ENCODE measurements around the gene CRISPLD2. TPM values are rescaled to one million over a fixed set of nuclear protein-coding genes. Genes with fewer than 3 reads are reported as not detected.

CRISPLD2 gene
- total RNA-seq, 1 donor from 2014 or later, result 11.8 TPM

DNA sequence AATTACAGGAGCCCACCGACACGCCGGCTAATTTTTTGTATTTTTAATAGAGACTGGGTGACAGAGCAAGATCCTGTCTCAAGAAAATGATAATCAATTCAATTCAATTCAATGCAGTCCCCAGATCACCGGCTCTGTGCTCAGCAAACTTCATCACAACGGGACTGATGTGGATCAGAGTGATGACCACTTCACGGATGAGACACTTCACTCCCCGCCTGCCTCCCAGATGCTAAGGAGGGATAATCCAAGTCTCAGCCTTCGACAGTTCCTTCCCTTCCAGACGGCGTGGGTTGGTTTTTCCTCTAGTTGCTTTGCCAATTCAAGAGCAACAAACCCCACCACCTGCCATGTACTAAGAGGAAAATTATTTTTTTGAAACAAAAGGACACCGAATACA is 97.7 kb downstream of the CRISPLD2 start:
- no peak for DNase-seq

DNA sequence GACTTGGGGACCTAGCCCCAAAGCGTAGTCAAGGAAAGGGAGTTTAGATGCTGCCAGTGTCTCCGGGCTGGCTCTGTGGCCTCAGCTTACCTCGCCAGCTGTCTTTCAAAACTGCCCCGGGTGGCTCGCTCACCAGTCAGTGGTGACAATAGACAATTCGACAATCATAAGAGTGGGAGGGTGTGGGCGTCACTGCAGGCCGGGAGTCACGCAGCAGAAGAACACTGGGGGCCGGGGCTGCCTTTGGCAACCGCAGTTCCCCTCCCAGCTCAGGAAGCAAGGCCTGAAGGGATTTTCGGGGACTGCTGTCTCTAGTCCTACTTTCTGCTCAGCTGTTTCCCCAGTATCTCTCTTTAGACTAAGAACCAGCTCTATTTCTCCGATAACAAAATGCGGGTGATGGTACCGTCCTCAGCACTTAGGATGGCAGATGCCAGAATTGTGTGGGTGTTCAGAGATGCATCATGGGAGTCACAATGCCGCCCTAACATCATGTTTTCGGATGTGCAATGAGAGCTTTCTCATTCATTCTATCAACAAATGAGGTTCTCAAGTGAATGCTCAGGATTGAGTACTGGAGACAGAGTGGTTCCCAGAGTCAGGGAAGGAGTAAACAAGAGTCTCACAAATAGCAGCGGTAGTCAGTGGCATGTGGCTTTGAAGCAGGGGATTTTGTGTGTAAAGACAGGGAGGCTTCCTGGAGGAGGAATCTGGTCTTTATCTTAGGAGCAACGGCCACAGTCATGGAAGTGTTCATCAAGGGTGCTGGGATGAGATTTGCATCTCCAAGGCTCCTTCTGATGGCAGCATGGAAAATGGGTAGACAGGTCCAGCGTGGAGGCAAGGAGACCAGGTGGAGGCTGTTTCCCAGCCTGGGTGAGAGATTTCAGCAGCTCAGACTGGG is 98.5 kb downstream of the CRISPLD2 start:
- no peak for DNase-seq

DNA sequence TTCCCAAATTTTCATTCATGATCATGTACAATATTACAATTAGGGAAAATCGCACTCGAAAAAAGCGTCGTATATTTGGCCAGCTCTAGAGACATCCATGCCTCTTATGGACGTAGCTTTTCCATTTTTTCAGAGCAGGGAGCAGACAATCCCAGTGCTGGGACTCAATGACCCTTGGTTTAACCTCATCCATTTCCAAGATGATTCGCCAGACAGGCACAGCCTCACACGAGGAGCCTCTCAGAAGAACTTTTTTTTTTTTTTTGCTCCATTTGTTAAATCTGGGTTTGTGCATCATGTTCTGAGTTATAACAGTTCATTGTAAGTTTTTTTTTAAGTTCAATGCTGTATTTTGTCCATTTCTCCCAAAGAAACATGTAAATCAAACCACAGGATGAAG is 99.5 kb downstream of the CRISPLD2 start:
- DNase-seq, result no peak

DNA sequence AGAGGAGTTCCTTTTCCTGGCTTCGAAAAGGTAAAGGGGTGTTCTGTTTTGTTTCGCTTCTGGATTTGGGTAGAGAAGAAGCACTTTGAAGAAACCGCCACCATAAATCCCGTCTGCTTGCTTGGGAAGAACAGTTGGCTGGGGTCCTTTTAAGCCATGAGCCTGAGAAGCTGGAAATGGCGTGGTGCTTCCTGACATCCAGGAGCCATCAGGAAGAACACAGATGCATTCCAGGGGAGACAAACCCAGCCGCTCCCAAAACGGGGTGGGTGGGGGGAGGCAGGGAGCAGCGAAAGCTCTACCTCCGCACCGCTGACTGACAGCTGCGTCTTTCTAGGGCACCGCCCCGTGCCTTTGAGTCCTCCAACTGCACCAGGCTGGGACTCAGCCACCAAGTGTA is 99.9 kb downstream of the CRISPLD2 start:
- no peak for DNase-seq

DNA sequence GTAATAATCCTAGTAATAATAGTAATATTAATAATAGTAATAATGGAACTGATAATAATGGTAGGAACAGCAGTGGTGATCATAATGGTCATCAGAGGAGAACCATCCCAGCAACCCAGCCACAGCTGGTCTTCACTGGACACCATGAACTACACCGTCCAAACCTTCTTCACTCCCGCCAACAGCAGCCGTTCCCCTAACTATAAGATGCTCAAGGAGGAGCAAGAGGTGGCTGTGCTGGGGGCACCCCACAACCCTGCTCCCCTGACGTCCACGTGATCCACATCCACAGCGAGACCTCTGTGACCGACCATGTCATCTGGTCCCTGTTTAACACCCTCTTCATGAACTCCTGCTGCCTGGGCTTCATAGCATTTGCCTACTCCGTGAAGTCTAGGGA is 100.5 kb downstream of the CRISPLD2 start:
- DNase-seq, result no peak

DNA sequence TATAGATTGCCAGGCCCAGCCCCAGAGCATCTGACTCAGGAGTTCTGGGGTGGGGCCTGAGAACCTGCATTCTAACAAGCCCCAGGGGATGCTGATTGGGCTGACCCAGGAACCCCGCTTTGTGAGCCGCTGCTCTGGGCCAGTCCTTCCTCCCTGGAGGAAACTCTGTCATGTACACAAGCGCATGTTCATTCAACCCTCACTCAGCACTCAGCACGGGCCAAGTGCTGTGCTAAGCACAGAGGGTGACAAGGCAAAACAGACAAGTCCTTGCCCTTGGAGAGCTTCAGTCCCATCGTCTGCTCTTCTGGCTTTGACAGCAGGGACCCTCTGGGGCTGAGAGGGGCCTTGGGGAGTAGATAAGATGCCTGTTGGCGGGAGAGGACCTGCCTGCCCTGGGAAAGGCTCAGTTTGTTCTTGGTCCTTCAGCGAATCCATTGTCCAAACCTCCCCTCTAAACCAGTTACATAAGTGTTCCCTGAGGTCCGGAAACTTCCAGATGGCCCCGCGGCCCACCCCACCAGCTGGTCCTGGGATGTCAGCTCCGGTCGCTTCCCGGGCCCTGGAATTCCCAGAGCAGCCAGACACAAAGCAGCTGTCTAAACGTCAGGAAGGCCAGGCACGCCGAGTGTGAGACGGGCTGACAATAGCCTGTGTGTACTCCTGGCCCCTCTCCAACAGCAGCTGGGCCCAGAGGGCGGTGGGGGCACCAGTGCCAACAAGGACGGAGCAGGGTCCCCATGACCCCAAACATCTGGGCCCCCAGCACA is 102.8 kb downstream of the CRISPLD2 start:
- peak; percentile 53 for DNase-seq

DNA sequence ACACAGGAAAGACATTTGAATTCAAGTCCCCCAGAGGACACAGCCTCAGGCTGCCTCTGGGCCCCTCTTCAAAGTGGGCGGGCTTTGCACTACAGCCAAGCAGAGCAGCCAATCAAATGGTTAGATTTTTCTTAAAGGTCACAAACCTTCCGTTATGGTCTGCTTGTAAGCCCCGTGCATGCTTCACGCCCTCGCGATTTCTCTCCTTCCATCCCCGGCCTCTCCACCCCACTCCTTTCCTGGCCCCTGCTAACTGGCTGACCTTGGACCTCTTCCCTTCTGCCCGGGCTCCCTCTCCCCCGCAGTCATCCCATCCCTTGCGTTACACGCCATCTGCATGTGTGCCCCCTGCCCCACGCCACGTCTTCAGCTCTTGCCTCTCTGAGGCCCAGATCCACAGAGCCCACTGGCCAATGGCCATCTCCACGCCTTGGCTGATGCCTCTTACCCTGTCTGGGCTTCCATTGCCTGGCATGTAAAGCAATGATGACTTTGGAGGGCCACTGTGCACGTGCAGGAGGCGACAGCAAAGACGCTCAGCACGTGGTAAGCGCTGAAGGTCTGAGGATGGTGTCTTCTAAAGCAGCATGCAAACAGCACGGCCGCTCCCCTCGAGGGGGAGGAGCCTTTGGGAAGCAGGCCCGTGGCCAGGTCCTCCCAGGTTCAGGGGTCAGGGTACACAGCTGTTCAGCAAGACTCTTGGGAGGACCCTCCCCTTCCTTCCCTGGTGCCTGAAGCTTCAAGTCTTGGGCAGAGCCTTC is 104.7 kb downstream of the CRISPLD2 start:
- peak; percentile 36 for DNase-seq

DNA sequence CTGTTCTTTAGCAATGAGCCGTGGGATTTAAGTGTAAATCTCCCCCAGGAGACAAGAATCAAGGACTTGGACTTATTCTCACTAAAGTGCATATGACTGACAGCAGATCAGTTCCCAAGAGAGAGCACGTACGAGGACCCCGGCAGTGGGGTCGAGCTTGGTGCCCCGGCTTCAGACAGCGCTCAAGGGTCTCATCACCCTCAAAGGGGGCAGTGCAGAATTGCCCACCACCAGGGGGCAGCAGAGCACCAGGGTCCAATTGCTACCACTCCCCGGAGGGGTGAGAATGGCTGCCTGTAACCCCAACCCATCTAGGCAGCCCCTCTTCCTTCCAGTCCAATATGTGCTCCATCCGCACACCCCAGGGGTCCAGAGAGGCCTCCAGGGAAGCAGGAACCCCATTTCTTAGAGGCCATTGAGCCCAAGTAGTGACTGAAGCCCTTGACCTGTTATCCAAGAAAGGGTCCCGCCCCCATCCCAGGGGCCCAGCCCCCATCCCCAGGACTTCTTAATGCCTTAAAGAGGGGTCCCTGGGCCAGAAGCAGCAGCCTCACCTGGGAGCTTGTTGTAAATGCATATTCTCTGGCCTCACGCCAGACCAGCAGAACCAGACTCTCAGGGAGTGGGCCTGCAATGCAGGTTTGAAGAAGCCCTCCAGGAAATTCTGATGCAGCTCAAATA is 105.4 kb downstream of the CRISPLD2 start:
- no peak for DNase-seq

DNA sequence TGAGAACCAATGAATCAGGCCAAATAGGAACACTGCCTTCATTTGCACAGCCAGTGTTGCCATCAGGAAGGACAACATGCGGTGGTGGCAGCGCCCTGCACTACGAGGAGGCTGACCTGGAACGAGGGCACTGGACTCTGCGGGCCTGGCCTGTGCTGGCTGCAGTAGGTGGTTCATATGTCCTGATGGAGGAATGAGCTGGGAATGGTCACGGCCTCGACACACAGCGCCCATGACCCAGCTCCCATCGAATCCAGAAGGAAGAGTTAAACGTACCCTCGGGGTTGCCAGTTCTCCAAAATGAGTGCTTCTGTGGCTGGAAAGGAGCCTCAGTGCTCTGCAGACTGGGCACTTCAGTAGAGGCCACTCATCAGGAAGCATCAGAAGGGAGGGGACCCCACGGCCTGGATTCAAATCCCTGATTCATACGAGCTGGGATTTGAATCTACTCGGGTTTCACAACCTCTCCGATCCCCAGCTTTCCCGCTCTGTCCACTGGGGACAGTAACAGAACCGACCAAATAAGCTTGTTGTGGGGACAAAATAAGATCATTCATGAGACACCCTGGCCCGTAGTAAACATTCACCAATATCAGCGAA is 106.1 kb downstream of the CRISPLD2 start:
- no peak for DNase-seq

DNA sequence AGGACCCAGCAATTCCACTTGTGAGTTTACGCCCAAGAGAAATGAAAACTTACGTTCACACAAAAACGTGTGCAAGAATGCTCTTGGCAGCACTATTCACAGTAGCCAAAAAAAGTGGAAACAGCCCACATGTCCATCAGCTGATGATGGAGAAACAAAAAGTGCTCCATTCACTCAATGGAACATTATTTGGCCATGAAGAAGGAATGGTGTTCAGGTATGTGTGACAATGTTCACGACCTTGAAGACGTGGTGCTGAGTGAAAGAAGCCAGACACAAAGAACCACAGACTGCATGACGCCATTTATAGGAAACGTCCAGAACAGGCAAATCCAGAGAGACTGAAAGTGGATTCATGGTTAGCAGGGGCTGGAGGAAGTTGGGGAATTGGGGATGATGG is 106.7 kb downstream of the CRISPLD2 start:
- no peak for DNase-seq

DNA sequence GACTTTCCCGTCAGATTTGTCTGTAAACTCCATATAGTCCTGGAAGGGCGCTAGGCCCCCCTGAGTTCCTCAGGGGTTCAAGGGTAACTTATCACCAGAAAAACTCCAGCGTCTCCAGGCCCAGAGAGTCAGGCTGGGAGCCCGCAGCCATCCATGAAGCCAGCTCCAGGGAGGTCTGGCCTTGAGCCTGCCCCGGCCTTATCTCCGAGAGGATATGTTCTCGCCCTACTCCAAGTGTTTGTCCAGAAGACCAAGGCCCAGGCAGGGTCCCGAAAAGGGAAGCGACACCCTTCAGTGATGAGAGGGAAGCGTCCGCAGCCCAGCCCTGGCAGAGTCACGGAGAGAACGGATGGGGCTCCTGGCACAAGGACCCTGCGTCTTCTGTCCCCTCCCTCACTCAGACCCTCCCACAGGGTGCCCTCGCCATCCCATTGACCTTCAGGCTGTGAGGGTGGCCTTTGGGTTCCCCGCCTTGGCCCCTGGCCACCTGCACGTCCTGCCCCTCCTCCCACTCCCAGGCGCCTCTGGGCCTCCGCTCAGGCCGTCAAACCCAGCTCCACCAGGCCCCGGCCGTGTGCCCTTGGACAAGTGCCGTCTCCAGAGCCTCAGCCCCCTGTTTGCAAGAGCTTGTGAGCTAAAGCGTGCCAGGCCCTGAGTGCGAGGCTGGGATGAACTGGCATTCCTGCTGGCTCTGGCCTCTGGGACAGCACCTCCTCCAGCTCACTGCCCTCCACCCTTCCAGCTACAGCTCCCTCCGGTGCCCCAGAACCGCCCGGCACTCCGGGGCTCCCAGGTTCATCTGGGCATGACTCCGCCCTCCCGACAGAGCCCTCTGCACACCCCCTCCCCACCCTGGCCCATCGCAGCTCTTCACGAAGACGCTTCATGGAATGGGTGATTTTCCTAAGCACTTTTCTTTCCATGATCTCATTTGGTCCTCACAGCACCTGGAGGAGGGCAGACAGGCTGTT is 108.1 kb downstream of the CRISPLD2 start:
- no peak for DNase-seq

DNA sequence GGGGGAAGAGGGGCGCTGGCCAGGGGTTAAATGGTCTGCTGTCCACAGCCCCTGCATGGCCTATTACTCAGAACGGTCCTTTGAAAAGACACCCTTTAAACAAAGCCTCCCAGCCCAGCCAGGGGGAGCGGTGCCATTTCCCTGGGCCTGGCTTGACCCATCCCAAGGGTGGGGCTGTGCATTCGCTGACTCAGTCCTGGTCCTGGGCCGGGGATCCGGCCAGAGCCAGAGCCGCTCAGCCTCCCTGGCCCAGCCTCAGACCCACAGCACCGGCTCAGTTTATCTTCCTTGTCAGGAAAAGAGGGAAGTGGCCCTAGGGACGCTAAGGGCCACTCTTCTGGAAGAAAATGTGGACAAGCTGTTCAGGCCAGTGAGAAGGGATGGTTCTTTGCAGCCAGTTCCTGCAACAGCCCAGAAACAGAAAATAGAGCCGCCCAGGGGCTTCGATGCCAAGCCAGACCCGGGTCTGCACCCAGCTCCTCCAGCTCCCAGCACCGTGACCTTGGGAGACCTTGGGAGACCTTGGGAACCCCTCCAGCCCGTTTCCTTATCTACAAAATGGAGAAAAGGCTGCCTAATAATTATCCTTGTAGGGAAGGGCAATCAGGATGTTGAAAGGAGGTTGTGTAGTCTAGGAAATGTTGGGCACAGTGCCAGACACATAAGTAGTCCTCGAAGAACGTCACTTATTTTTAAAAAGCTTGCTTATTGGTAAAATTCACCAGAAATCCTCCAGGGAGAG is 109.1 kb downstream of the CRISPLD2 start:
- DNase-seq, result no peak

DNA sequence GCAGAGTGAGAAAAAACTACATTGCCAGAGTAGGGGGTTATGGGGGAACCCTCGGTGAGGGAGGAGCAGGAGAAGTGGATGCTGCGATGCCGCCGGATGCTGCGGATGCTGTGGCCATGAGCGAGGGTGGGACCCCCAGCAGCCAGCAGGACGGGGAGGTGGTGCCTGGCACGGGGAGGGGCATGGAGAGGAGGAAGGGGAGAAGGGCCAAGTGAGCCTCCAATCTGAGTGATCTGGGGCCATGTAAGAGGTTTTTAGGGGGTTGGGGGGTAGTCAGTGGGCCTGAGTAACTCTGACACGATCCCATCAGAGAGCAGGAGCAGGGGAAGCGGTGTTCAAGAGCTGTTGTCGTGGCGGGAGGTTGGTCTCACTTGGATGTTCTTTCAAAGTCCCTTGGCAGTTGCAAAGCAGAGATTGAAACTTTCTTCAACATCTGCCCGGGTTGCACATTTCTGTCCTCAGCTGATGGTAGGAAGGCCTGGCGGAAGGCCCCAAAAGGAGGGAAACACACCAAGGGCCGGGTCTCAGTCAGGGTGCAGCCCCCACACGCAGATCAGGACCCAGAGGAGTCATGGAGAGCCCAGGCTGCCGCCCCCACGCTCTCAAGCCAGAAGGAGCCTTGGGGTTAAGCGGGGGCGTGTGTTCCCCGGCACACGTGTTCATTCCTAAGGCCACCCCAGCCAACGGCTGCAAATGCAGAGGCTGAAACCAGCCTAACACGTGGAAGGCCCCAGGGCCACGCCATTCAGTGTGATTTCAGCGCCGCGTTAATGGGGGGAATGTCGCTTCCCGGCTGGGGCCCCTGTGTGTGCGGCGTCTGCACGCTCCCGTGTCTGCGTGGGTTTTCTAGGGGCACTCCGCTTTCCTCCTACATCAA is 109.9 kb downstream of the CRISPLD2 start:
- DNase-seq, result no peak

DNA sequence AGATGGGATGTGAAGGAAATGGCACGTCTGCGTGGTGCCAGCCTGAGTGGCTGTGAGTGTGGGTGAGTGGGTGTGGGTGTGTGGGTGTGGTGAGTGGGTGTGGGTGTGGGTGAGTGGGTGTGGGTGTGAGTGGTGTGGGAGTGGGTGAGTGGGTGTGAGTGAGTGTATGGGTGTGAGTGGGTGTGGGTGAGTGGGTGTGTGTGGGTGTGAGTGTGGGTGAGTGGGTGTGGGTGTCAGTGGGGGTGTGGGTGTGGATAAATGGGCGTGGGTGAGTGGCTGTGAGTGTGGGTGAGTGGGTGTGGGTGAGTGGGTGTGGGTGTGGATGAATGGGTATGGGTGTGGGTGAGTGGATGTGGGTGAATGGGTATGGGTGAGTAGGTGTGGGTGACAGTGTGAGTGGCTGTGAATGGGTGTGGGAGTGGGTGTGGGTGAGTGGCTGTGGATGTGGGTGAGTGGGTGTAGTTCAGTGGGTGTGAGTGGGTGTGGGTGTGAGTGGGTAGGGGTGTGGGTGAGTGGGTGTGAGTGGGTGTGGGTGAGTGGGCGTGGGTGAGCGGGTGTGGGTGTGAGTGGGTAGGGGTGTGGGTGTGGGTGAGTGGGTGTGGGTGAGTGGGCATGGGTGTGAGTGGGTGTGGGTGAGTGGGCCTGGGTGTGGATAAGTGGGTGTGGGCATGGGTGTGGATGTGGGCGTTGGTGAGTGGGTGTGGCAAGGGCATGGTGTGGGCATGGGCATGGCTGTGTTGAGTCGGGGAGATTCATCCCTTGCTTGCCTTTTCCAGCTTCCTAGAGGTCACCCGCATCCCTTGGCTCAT is 110.7 kb downstream of the CRISPLD2 start:
- DNase-seq, result no peak

DNA sequence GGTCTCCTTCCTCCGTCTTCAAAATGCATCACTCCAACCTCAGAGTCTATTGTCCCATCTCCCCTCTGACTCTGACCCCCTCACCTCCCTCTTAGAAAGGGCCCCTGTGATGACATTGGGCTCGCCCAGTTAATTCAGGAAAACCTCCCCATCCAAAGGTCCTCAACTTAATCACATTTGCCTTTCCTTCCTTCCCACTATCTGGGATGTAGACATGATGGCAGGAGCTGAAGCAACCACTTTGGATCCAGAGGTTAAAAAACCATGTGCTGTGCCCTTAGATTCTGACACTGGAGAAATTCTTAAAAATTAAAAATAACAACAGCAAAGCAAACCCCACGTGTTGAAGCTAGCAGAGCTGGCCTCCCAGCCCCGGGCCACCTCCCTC is 111.3 kb downstream of the CRISPLD2 start:
- DNase-seq, result no peak

DNA sequence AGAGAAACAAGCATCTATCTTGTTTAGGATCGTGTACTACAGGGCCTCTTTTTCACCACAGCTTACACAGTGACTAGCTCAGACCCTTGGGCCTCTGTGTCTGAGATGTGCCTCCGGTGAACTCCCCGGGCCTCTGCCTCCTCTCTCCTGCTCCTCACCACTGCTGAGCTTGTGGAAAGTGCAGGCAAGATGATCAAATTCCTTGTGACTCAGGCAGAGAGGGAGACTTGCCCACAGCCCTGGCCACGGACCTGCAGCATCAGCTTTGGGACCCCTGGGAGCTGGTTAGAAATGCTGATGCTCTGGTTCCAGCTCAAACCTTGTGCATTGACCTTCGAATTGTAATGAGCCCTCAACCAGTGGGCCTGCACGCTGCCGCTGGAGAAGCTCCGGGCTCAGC is 111.7 kb downstream of the CRISPLD2 start:
- DNase-seq, result no peak

DNA sequence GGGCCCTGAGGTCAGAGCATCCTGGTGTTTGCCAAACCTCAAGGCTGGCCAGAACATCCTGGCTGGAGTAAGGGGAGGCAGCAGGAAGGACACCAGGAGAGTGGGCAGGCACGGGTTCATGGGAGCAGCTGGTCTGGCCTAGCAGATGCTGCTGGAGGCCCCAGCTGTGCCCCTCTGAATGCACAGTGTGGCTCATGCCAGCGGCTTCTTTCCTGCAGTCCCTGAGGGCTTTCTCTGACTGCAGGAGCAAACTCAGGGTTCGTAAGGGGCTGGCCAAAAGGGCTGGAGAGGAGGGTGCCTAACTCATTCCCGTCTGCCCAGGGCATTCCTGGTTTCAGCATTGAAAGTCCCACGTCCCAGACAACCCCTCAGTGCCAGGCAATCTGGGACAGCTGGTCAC is 112.9 kb downstream of the CRISPLD2 start:
- DNase-seq, result no peak
